ENCODE measurements around the gene FLT4.

DNA sequence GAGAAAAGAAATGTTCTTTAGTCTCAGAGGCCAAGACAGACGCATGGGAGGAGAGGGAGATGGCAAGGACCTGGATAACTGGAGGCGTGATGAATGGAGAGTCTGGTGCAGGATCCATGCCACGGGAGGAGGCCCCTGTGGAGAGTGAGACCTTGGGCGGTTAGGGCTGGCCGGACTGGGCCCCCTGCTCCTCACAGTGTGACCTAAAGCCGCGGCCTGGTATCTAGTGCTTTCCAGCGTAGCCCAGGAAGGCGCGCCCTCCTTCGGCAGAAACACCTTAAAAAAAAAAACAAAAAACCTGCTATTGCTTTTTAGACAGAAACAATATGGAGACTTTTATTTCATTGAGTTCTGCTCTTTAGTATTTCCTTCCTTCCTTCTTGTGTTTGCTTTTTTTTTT lies 91.2 kb downstream of the FLT4 start:
- TF ChIP-seq, protein P1, sequence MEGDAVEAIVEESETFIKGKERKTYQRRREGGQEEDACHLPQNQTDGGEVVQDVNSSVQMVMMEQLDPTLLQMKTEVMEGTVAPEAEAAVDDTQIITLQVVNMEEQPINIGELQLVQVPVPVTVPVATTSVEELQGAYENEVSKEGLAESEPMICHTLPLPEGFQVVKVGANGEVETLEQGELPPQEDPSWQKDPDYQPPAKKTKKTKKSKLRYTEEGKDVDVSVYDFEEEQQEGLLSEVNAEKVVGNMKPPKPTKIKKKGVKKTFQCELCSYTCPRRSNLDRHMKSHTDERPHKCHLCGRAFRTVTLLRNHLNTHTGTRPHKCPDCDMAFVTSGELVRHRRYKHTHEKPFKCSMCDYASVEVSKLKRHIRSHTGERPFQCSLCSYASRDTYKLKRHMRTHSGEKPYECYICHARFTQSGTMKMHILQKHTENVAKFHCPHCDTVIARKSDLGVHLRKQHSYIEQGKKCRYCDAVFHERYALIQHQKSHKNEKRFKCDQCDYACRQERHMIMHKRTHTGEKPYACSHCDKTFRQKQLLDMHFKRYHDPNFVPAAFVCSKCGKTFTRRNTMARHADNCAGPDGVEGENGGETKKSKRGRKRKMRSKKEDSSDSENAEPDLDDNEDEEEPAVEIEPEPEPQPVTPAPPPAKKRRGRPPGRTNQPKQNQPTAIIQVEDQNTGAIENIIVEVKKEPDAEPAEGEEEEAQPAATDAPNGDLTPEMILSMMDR (optimal IDR thresholded peaks at IDR 0.05 in 1 of 3, IDR thresholded peaks at IDR 0.05 in 1 of 3, conservative IDR thresholded peaks at IDR 0.05 in 1 of 3; ENCODE audit: extremely low read depth in 1 of 3, insufficient read depth in 2 of 3, low read length in 3 of 3), result no peak
- no peak for TF ChIP-seq EZH2 (IDR thresholded peaks at IDR 0.05; ENCODE audit: low read length)
